NCI-H345 treated with DMSO at 0.1 percent for 48 hours (cell line): ENCODE results near the gene HSF5.
"Not testable (repeated sequence)": the region's sequence is repeated elsewhere in the genome, so short reads cannot be mapped to it uniquely, and the experiment has no call there.

Experiments used
- DNase-seq: peaks from one replicate; lab custom pipeline; 2025; ENCODE audit not compliant: unreplicated experiment; lab: John Stamatoyannopoulos, UW

The HSF5 gene

DNA sequence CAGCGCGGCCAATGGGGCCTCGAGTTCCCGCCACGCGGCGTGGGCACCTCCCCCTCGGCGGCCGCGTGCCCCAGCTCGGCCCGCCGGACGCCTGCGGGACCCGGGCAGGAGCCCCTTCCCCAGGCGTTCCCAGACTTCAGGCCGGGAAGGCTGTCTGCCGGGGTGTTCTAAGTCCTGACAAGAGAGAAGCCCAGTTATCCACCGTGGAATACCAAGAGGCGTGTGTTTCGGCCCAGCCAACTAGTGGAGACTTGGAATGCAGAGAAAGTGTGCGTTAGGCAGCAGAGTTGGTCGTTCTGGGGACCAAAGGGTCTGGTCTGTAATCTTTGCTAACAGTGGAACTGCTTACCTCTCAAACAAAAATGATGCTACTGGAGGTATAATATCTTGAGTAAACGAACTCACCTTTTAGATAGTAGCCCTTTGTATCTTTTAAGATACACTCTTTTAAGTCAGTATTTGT is 251 bp upstream of the HSF5 start:
- DNase-seq, result no peak

GRCh38 chr17:58484600-58484999 is 3.6 kb downstream of the HSF5 start:
- no peak for DNase-seq

DNA sequence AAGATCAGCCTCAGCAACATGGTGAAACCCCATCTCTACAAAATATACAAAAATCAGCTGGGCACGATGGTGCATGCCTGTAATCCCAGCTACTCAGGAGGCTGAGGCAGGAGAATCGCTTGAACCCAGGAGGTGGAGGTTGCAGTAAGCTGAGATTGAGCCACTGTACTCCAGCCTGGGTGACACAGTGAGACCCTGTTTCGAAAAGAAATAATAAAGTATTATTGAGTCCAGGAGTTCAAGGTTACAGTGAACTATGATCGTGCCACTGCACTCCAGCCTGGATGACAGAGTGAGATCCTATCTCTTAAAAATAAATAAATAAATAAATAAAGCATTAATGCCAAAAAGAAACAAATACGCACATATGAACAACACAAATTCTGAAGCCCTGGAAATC is 6.4 kb downstream of the HSF5 start:
- not testable (repeated sequence) for DNase-seq

DNA sequence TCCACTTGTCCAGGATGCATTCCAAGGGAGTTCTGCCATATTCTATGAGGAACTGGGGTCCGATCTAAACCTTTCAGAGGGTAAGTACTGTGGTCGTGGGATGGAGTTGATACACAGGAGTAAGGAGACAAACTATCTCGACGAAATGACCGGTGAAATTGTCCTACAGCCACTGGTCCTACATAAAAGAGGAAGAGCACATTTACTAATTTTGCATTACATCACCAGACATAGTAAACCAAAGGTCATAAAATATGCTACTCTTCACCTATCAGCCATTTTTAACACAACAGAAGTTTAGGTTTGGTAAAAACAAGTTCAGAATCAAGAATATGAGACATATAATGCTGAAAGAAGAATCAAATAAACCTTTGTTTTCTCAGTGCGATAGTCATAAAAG is 8.1 kb downstream of the HSF5 start:
- no peak for DNase-seq

GRCh38 chr17:58476812-58477211 is 11.4 kb downstream of the HSF5 start:
- no peak for DNase-seq

DNA sequence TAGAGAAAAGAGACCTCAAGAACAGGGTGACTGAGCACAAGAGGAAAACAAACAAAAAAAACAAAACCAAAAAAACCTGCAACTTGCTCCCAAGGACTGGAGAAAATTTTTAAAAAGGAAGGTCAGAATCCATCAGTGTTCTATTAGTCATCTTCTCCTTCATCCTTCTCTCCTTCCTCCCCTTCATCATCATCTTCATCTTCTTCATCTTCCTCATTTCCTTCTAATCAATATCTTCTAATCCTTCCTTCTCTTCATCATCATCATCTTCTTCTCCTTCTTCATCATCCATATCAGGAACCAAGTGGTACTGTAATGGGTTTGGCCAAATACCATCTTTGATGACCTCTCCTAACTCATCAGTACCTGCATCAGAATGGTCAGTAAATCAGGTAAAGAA is 12.2 kb downstream of the HSF5 start:
- DNase-seq, result no peak

GRCh38 chr17:58470356-58470755 is 17.9 kb downstream of the HSF5 start:
- DNase-seq, result no peak

DNA sequence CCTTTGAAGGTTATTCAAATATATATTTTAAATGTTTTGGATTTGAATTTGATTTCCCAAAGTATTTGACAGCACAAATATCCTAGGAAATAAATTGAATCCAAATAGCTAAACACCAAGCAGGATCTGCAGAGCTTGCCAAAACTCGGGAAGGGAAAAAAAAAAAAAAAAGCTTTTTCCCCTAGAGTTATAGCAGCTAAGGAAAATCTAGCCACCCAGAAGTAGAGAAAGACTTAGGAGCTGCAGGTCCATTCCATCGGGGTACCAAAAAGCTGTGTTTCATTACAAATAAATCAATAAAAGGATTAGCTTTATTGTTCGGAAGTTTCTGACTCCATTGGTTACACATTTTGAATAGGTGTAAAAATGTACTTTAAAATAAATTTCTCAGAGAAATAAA is 19.3 kb downstream of the HSF5 start:
- no peak for DNase-seq

DNA sequence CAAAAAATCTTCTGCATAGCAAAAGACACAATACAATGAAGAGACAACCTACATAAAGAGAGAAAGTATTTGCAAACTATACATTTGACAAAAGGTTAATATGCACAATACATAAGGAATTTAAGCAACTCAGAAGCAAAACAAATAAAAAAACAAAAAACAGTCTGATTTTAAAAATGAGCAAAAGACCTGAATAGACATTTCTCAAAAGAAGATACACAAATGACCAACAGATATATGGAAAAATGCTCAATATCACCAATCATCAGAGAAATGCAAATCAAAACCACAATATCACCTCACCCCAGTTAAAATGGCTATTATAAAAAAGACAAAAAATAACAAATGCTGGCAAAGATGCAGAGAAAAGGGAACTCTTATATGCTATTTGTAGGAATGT is 32.7 kb downstream of the HSF5 start:
- DNase-seq, result no peak

DNA sequence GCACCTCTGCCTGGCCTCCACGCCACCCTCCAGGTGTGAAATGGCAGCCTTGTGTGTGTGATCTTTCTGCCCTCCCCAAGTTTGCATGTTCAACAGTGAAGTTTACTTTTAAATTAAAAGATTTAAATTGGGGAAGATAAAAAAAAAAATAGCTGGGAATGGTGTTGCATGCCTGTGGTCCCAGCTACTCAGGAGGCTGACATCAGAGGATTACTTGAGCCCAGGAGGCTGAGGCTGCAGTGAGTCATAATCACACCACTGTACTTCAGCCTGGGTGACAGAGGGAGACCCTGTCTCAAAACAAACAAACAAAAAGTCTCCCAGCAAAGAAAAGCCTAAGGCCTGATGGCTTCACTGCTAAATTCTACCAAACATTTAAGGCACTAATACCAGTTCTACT is 35.5 kb downstream of the HSF5 start:
- DNase-seq, result no peak

DNA sequence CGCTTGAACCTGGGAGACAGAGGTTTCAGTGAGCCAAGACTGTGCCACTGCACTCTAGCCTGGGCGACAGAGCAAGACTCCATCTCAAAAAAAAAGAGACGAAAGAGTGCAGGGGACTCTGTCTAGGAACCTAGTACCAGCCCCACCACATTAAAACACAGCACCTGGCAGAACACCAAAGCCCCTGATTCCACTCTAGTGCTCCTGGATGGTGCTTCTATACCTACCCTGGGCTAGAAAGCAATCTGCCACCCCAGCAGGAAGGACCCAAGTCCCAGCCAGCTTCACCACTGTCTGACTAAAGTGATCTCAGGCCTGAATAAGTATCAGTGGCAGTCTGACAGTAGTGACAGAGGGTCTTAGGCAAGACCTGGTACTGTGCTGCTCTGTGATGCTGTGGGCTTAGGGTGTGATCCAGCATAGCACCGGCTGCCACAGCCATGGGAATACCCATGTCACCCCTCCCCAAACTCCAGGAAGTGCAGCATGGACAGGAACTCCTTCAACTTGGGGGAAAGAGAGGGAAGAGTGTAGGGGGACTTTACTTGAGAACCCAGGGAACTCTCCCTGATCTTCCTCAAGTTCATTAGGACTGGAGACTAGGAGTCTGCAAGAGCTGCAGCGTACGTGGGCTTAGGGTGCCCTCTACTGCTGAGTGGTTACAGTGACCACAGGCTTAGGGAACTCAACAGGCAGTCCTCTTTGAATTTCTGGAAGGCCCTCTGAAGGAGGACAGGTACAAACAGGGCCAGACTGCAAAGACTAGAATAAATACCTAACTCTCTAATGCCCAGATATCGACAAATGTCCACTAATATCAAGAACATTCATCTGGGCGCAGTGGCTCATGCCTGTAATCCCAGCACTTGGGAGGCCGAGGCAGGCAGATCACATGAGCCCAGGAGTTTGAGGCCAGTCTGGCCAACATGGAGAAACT is 40.9 kb downstream of the HSF5 start:
- DNase-seq, result peak; percentile 59

DNA sequence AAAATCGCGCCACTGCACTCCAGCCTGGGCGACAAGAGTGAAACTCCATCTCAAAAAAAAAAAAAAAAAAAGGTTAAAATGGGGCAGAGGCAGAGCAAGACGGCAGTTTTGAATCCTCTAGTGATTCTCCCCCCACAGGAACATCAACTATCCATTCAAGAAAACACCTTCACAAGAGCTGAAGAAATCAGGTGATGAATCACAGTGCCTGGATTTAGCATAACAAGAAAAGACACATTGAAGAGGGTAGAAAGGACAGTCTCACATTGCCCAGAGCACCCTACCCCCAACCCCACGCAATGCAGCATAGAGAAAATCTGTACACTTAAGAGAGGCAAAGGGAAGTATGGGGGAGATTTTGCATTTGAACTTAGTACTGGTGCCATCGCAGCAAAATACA is 42.1 kb downstream of the HSF5 start:
- DNase-seq, result no peak

GRCh38 chr17:58436805-58437239 is 51.4 kb downstream of the HSF5 start:
- no peak for DNase-seq

GRCh38 chr17:58436245-58436644 is 52.0 kb downstream of the HSF5 start:
- DNase-seq, result no peak

DNA sequence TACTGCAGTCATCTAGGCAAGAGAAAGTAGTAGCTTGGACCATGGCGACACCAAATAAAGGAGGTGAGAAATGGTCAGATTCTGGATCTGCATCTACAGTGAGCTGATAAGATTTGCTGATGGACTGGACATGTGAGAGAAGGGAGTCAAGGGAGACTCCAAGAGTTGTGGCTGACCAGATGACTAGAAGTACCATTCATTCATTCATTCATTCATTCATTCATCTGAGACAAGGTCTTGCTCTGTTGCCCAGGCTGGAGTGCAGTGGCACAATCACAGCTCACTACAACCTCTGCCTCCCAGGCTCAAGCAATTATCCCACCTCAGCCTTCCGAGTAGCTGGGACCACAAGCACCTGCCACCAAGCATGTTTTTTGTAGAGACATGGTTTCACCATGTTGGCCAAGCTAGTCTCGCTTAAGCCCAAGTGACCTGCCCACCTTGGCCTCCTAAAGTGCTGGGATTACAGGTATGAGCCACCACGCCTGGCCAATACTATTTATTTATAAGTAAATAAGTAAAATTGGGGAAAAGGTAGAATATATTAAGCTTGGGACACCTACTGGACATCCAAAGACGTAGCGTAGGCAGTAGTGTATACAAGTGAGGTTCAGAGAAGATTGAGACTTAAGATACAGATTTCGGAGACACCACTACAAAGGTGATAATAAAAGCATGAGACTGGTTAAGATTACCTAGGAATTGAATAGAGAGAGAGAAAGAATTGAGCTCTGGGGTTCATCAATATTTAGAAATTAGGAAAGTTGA is 55.2 kb downstream of the HSF5 start:
- no peak for DNase-seq

DNA sequence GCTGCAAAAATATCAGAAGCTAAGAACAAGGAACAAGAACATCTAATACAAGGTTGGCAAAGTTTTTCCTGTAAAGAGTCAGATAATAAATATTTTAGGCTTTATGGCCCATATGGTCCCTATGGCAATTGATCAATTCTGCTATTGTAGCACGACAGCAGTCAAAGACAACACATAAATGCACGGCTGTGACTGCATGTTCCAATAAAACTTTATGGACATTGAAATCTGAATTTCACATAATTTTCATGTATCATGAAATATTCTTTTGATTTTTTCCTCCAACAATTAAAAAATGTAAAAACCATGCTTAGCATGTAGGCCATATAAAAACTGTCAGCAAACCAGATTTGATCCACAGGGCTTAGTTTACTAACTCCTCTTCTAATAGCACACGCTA is 60.4 kb downstream of the HSF5 start:
- DNase-seq, result no peak

- DNase-seq, result no peak
These were observed 66.5 kb downstream of the HSF5 start for GRCh38 chr17:58421711-58422110.

DNA sequence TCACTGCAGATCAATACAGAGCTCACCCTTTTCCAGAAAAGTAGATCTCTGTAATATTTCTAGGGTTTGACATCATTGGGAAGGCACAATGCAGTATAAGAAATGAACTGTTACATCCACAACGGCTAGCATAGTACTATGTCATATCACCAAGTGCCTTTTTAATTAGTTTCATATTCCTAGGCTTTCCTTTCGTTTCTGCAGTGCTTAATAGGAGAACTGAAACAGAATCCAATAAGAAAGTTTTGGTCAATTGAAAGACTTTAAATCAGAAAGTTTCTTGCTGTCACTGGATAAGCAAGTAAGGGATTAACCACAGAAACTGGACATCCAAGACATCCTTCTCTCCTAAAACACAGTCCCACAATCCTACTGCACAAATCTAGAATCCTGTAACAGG is 67.4 kb downstream of the HSF5 start:
- DNase-seq, result no peak

GRCh38 chr17:58417300-58418092 is 70.7 kb downstream of the HSF5 start, which contains the start of gene RNF43:
Gene RNF43, minus strand, starts transcription at chr17:58417534. Its CDS starts 1,957 bp downstream, at chr17:58415577.
- DNase-seq, result peak; percentile 91

- DNase-seq, result no peak
These were observed 71.3 kb downstream of the HSF5 start for GRCh38 chr17:58416937-58417299.

DNA sequence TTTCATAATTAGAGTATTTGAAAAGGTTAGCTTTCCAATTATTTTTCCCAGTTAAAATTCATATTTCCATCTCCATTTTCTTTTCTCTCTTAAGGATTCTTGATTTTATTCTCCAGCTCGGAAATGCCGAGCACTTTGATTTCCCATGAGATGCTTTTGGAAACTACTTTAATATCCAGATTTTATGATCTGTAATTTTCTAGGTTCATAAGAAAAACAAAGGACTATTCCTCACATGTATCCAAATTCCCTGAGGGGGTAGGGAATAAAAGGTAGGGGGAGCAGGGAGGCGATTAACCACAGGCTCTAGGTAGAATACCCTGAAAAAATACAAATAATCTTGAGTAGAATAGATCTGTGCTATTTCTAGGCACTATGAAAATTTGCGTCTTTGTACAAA is 71.8 kb downstream of the HSF5 start:
- DNase-seq, result no peak
